ENCODE results near the gene AMOTL1.
"Not testable (repeated sequence)": the region's sequence is repeated elsewhere in the genome, so short reads cannot be mapped to it uniquely, and the experiment has no call there.

The AMOTL1 gene

GRCh38 chr11:94838027-94838731, 70.0 kb downstream of the AMOTL1 start:
- H3K36me3 ChIP-seq (ENCODE audit: control insufficient read depth in 2 of 2, insufficient read depth in 2 of 2, low read length in 2 of 2) = peaks cover 11 to 15% of the 10 kb centered on the region in 2 donors
- peak overlapping the region; percentile 64 for H3K27ac ChIP-seq (ENCODE audit: low read length)
- H3K4me3 ChIP-seq (ENCODE audit: low read length in 2 of 2) = no peak overlapping the region
- no peak overlapping the region for H3K9ac ChIP-seq (ENCODE audit: low read length in 2 of 2)
- H3K9me3 ChIP-seq (ENCODE audit: control insufficient read depth in 2 of 2, low read length in 2 of 2) = no peaks in the 10 kb centered on the region
- no peaks in the 10 kb centered on the region for H3K27me3 ChIP-seq (ENCODE audit: control insufficient read depth in 1 of 2, insufficient read depth in 2 of 2, low read length in 2 of 2)
- H3K4me1 ChIP-seq (ENCODE audit: control insufficient read depth, insufficient read depth, low read length) = peaks cover 40% of the 10 kb centered on the region

- H3K9ac ChIP-seq (ENCODE audit: low read length in 2 of 2) = no peak overlapping the region
- H3K4me1 ChIP-seq (ENCODE audit: control insufficient read depth, insufficient read depth, low read length) = peaks cover 46% of the 10 kb centered on the region
- H3K36me3 ChIP-seq (ENCODE audit: control insufficient read depth in 2 of 2, insufficient read depth in 2 of 2, low read length in 2 of 2) = peaks cover 7 to 12% of the 10 kb centered on the region in 2 donors
- no peaks in the 10 kb centered on the region for H3K27me3 ChIP-seq (ENCODE audit: control insufficient read depth in 1 of 2, insufficient read depth in 2 of 2, low read length in 2 of 2)
- peak overlapping the region; percentile 11 for H3K27ac ChIP-seq (ENCODE audit: low read length)
- no peak overlapping the region for H3K4me3 ChIP-seq (ENCODE audit: low read length in 2 of 2)
- H3K9me3 ChIP-seq (ENCODE audit: control insufficient read depth in 2 of 2, low read length in 2 of 2) = no peaks in the 10 kb centered on the region
Observed at GRCh38 chr11:94840209-94840608, 72.1 kb downstream of the AMOTL1 start.

GRCh38 chr11:94844031-94844430, 75.9 kb downstream of the AMOTL1 start:
- H3K27ac ChIP-seq (ENCODE audit: low read length) = peak overlapping the region; percentile 85
- H3K9me3 ChIP-seq (ENCODE audit: control insufficient read depth in 2 of 2, low read length in 2 of 2) = no peaks in the 10 kb centered on the region
- H3K4me3 ChIP-seq (ENCODE audit: low read length in 2 of 2) = no peak overlapping the region
- peaks cover 43% of the 10 kb centered on the region for H3K4me1 ChIP-seq (ENCODE audit: control insufficient read depth, insufficient read depth, low read length)
- H3K9ac ChIP-seq (ENCODE audit: low read length in 2 of 2) = no peak overlapping the region
- no peaks in the 10 kb centered on the region for H3K27me3 ChIP-seq (ENCODE audit: control insufficient read depth in 1 of 2, insufficient read depth in 2 of 2, low read length in 2 of 2)
- peaks cover 5 to 13% of the 10 kb centered on the region in 2 donors for H3K36me3 ChIP-seq (ENCODE audit: control insufficient read depth in 2 of 2, insufficient read depth in 2 of 2, low read length in 2 of 2)

DNA sequence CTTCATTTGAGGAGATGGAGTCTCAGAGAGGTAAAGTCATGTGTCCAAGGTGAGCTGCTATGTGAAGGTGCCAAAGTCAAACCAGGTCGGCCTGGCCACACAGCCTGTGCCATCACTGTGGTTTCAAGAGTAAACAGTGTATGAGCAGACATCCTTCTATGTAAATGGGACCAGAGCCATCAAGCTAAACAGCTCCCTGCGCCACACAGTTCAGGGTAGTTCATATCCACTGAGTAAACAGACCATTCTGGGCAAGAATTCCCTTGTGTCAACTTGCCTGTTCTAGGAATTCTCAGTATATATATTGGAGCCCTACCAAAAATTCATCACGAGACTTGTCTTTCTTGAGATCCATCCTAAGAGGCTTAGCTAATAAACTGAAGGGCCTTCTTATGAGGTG, 77.5 kb downstream of the AMOTL1 start:
- peak overlapping the region in 1 of 2 donors; percentile 32 for H3K9ac ChIP-seq (ENCODE audit: low read length in 2 of 2)
- H3K36me3 ChIP-seq (ENCODE audit: control insufficient read depth in 2 of 2, insufficient read depth in 2 of 2, low read length in 2 of 2) = peaks cover 4 to 14% of the 10 kb centered on the region in 2 donors
- peaks cover 40% of the 10 kb centered on the region for H3K4me1 ChIP-seq (ENCODE audit: control insufficient read depth, insufficient read depth, low read length)
- H3K27ac ChIP-seq (ENCODE audit: low read length) = peak overlapping the region; percentile 85
- peak overlapping the region in 1 of 2 donors; percentile 17 for H3K4me3 ChIP-seq (ENCODE audit: low read length in 2 of 2)
- no peaks in the 10 kb centered on the region for H3K9me3 ChIP-seq (ENCODE audit: control insufficient read depth in 2 of 2, low read length in 2 of 2)
- no peaks in the 10 kb centered on the region for H3K27me3 ChIP-seq (ENCODE audit: control insufficient read depth in 1 of 2, insufficient read depth in 2 of 2, low read length in 2 of 2)

DNA sequence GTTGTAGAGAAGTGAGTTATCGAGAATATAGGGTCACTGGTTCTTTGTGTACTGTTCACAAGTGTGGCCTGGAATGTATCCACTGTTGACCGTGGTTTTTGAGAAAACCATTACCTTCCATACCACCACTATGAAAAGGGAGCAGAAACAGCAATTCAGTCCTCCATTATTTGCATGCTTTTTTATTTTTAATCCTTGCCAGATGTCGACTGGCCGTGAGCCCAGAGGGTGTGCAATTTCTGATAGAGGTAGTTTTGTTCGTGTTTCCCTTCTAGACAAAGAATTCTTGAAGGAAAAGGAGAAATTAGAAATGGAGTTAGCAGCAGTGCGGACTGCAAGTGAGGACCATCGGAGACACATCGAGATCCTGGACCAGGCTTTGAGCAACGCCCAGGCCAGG, 81.7 kb downstream of the AMOTL1 start:
- Histone ChIP-seq H3K27ac (ENCODE audit: low read length) (no peak overlapping the region), H3K27me3 (ENCODE audit: control insufficient read depth in 1 of 2, insufficient read depth in 2 of 2, low read length in 2 of 2) (no peaks in the 10 kb centered on the region), H3K9ac (ENCODE audit: low read length in 2 of 2) (no peak overlapping the region), H3K4me3 (ENCODE audit: low read length in 2 of 2) (no peak overlapping the region), H3K36me3 (ENCODE audit: control insufficient read depth in 2 of 2, insufficient read depth in 2 of 2, low read length in 2 of 2) (peaks cover 32 to 36% of the 10 kb centered on the region in 2 donors), H3K9me3 (ENCODE audit: control insufficient read depth in 2 of 2, low read length in 2 of 2) (no peaks in the 10 kb centered on the region), H3K4me1 (ENCODE audit: control insufficient read depth, insufficient read depth, low read length) (peaks cover 28% of the 10 kb centered on the region)

- no peak overlapping the region for H3K9ac ChIP-seq (ENCODE audit: low read length in 2 of 2)
- H3K4me1 ChIP-seq (ENCODE audit: control insufficient read depth, insufficient read depth, low read length) = peaks cover 12% of the 10 kb centered on the region
- H3K9me3 ChIP-seq (ENCODE audit: control insufficient read depth in 2 of 2, low read length in 2 of 2) = no peaks in the 10 kb centered on the region
- H3K27me3 ChIP-seq (ENCODE audit: control insufficient read depth in 1 of 2, insufficient read depth in 2 of 2, low read length in 2 of 2) = no peaks in the 10 kb centered on the region
- no peak overlapping the region for H3K4me3 ChIP-seq (ENCODE audit: low read length in 2 of 2)
- peaks cover 43 to 52% of the 10 kb centered on the region in 2 donors for H3K36me3 ChIP-seq (ENCODE audit: control insufficient read depth in 2 of 2, insufficient read depth in 2 of 2, low read length in 2 of 2)
- H3K27ac ChIP-seq (ENCODE audit: low read length) = no peak overlapping the region
Observed at GRCh38 chr11:94851864-94852636, 83.9 kb downstream of the AMOTL1 start.

- H3K27ac ChIP-seq (ENCODE audit: low read length); H3K4me1 ChIP-seq (ENCODE audit: control insufficient read depth, insufficient read depth, low read length); H3K9me3 ChIP-seq (ENCODE audit: control insufficient read depth in 2 of 2, low read length in 2 of 2); H3K27me3 ChIP-seq (ENCODE audit: control insufficient read depth in 1 of 2, insufficient read depth in 2 of 2, low read length in 2 of 2); H3K4me3 ChIP-seq (ENCODE audit: low read length in 2 of 2); H3K9ac ChIP-seq (ENCODE audit: low read length in 2 of 2): not testable (repeated sequence)
- peaks cover 55 to 56% of the 10 kb centered on the region in 2 donors for H3K36me3 ChIP-seq (ENCODE audit: control insufficient read depth in 2 of 2, insufficient read depth in 2 of 2, low read length in 2 of 2)
Observed at GRCh38 chr11:94853288-94853687, 85.1 kb downstream of the AMOTL1 start.

DNA sequence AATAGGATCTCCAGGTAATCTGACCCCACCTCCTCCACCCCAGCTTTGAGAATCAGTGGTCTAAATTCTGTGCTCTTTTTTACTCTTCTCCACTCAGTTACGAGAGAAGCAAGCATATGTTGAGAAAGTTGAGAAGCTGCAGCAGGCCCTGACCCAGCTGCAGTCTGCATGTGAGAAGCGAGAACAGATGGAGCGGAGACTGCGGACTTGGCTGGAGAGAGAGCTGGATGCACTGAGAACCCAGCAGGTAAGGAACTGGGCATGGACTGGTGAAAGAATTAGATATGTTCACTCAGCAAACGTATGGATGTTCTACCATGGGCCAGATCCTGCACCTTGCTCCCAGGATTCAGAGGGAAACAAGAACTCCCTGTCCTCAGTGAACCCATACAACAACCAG, 85.7 kb downstream of the AMOTL1 start:
- Histone ChIP-seq H3K9ac (ENCODE audit: low read length in 2 of 2) (no peak overlapping the region), H3K4me3 (ENCODE audit: low read length in 2 of 2) (no peak overlapping the region), H3K4me1 (ENCODE audit: control insufficient read depth, insufficient read depth, low read length) (peaks cover 4% of the 10 kb centered on the region), H3K36me3 (ENCODE audit: control insufficient read depth in 2 of 2, insufficient read depth in 2 of 2, low read length in 2 of 2) (peaks cover 59 to 60% of the 10 kb centered on the region in 2 donors), H3K9me3 (ENCODE audit: control insufficient read depth in 2 of 2, low read length in 2 of 2) (no peaks in the 10 kb centered on the region), H3K27me3 (ENCODE audit: control insufficient read depth in 1 of 2, insufficient read depth in 2 of 2, low read length in 2 of 2) (no peaks in the 10 kb centered on the region), H3K27ac (ENCODE audit: low read length) (no peak overlapping the region)

- no peak overlapping the region for H3K4me3 ChIP-seq (ENCODE audit: low read length in 2 of 2)
- H3K9me3 ChIP-seq (ENCODE audit: control insufficient read depth in 2 of 2, low read length in 2 of 2) = no peaks in the 10 kb centered on the region
- H3K4me1 ChIP-seq (ENCODE audit: control insufficient read depth, insufficient read depth, low read length) = peaks cover under 1% of the 10 kb centered on the region
- no peak overlapping the region for H3K9ac ChIP-seq (ENCODE audit: low read length in 2 of 2)
- no peaks in the 10 kb centered on the region for H3K27me3 ChIP-seq (ENCODE audit: control insufficient read depth in 1 of 2, insufficient read depth in 2 of 2, low read length in 2 of 2)
- peaks cover 68% of the 10 kb centered on the region in 2 donors for H3K36me3 ChIP-seq (ENCODE audit: control insufficient read depth in 2 of 2, insufficient read depth in 2 of 2, low read length in 2 of 2)
- H3K27ac ChIP-seq (ENCODE audit: low read length) = no peak overlapping the region
Observed at GRCh38 chr11:94854770-94855633, 86.8 kb downstream of the AMOTL1 start.

GRCh38 chr11:94855666-94856065, 87.5 kb downstream of the AMOTL1 start:
- Histone ChIP-seq H3K4me1 (ENCODE audit: control insufficient read depth, insufficient read depth, low read length) (no peaks in the 10 kb centered on the region), H3K27ac (ENCODE audit: low read length) (no peak overlapping the region)

More at GRCh38 chr11:94855666-94856065, 87.5 kb downstream of the AMOTL1 start:
- H3K4me3 ChIP-seq (ENCODE audit: low read length in 2 of 2) = no peak overlapping the region
- no peak overlapping the region for H3K9ac ChIP-seq (ENCODE audit: low read length in 2 of 2)
- no peaks in the 10 kb centered on the region for H3K27me3 ChIP-seq (ENCODE audit: control insufficient read depth in 1 of 2, insufficient read depth in 2 of 2, low read length in 2 of 2)
- peaks cover 68 to 70% of the 10 kb centered on the region in 2 donors for H3K36me3 ChIP-seq (ENCODE audit: control insufficient read depth in 2 of 2, insufficient read depth in 2 of 2, low read length in 2 of 2)
- no peaks in the 10 kb centered on the region for H3K9me3 ChIP-seq (ENCODE audit: control insufficient read depth in 2 of 2, low read length in 2 of 2)
